ENCODE data around the gene BMP10.
"Not testable (repeated sequence)": the region's sequence is repeated elsewhere in the genome, so short reads cannot be mapped to it uniquely, and the experiment has no call there.

Gene BMP10, protein sequence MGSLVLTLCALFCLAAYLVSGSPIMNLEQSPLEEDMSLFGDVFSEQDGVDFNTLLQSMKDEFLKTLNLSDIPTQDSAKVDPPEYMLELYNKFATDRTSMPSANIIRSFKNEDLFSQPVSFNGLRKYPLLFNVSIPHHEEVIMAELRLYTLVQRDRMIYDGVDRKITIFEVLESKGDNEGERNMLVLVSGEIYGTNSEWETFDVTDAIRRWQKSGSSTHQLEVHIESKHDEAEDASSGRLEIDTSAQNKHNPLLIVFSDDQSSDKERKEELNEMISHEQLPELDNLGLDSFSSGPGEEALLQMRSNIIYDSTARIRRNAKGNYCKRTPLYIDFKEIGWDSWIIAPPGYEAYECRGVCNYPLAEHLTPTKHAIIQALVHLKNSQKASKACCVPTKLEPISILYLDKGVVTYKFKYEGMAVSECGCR

GRCh38 chr2:68871159-68871764 is at the start of gene BMP10:
Gene BMP10, minus strand, starts transcription at chr2:68871397. Its CDS starts 39 bp downstream, at chr2:68871358.
- DNase-seq, result no peak

DNA sequence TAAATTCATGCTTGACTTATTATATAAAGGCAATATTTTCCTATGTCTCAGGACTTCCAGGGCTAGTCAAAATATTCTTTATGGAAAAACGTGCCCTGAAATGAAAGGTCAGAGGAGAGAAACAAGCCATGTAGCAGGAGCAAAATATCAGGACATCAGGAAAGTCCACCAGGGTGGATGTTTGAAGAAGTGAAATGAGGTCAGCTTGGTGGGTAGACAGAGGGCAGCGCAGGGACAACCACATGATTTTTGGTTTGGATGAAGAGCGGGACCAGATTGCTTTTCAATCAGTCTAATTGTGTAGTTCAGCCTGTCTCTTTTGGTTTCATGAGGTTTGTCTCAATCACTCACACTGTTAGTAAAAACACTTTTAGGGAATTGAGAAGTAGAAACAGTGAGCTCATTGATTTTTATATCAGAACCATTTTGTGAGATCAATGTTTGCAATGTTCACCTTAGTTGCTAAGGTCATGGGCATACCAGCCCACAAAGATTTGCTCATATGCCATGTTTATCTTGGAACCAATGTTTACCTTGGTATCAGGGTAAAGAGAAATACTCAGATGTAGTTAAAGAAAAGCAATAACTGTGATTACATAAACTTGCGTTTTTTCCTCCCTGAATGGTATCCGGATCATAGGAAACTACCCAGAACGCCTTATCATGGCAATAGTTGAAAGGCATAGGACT is 49.4 kb upstream of the BMP10 start:
- no peak for DNase-seq

DNA sequence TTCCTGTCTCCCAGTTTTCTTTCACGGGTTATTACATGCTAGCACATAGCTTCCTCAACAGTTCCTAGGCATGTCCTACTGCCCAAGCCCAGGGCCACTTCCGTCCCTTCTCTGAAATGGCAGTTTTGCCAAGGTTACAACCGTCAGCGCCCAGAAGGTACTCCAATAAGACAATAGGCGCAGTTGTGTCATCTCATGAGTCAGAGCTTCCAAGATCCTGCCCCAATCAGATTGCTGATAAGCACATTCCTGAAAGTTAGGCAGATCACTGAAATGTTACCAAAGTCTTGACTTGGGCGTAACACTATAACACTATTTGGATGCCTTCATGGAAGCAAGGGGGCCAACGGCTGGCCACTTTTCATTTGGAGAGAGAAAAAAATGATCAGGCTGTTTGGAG is 47.3 kb upstream of the BMP10 start:
- no peak for DNase-seq

GRCh38 chr2:68917034-68917718 is 46.0 kb upstream of the BMP10 start:
- no peak for DNase-seq

- no peak for DNase-seq
Measured at GRCh38 chr2:68916226-68916625, 45.0 kb upstream of the BMP10 start.

DNA sequence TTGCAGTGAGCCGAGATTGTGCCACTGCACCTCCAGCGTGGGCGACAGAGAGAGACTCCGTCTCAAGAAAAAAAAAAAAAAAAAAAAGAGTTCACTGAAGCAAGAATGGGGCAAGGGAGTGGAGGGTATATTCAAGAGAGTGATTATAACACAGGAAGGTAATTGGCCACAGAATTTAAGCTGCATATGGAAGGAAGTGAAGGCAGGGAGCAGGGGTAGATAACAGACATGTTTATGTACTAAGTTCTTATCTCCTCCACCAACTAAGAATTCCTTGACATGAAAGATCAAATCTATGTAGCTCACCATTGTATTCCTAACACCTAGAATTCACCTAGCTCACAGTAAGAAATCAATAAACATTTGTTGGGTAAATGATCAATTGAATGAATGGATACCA is 44.2 kb upstream of the BMP10 start:
- DNase-seq, result no peak

GRCh38 chr2:68913359-68913758 is 42.2 kb upstream of the BMP10 start:
- no peak for DNase-seq

DNA sequence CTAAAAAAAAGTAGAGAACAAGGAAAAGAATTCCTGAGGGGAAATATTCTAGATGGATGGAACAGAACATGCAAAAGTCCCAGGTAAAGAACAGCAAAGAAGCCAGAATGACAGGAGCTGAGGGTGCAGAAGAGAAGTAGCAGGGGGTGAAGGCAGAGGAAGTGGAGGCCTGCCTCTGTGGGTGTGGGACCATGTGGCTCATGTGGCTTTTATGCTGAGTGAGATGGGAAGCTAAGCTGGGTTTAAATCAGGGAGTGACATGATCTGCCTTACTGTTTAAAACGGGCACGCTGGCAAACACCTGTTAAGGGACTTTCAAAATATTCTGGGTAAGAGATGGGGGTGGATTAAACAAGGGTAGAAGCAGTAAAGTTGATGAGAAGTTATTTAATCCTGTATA is 41.5 kb upstream of the BMP10 start:
- no peak for DNase-seq

DNA sequence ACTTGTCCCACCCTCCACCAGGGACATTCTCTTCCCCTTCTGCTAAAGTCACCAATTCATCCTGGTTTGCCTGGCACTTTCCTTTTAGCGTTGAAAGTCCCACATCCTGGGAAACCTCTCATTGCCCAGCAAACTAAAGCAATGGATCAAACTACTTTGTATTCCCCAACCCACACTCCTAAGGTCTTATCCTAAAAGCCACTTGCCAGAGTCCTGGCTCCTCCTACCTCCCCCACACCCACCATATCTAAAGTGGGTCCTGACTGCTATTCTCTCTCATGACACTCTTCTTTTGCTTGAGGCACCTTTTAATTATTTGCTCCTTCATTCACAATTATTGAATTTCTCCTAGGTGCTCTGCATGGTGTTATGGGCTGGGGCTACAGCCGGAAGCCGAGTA is 40.9 kb upstream of the BMP10 start:
- DNase-seq, result no peak

DNA sequence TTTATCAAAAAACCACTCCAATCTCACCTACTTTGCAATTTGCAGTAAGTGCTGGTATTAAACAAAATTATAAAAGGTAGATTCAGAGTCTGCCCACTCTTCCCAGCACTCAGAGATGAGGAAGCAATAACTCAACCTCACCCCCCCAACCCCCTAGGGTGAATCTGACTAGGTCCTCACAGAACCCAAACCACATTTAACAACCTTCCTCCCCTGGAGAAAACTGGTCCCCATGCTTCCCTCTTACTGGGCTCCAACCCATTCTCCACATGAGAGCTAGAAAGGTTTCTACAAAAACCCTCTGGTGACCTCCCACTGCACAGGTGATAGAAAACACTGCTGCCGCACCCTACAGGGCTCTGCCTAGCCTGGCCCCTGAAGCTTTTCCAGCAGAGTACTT is 40.5 kb upstream of the BMP10 start:
- DNase-seq, result no peak

DNA sequence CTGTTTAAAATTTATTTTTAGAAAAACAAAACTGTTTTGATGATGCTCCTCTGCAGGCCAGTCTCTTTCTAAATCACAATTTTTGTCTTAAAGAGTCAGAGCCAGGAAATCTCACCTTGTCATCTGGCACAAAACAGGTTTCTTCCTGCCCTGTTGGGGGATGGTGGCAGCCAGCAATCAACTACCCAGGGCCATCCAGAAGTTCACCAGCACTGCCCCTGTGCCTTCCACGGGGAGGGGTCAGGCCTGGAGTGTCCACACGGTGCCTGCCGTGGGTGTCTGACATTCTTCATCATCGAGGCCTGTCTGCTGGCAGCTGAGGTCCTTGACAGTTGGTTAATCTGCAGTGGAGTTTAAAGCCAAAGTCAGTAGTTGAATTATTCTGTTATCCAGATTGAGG is 40.0 kb upstream of the BMP10 start:
- DNase-seq, result no peak

DNA sequence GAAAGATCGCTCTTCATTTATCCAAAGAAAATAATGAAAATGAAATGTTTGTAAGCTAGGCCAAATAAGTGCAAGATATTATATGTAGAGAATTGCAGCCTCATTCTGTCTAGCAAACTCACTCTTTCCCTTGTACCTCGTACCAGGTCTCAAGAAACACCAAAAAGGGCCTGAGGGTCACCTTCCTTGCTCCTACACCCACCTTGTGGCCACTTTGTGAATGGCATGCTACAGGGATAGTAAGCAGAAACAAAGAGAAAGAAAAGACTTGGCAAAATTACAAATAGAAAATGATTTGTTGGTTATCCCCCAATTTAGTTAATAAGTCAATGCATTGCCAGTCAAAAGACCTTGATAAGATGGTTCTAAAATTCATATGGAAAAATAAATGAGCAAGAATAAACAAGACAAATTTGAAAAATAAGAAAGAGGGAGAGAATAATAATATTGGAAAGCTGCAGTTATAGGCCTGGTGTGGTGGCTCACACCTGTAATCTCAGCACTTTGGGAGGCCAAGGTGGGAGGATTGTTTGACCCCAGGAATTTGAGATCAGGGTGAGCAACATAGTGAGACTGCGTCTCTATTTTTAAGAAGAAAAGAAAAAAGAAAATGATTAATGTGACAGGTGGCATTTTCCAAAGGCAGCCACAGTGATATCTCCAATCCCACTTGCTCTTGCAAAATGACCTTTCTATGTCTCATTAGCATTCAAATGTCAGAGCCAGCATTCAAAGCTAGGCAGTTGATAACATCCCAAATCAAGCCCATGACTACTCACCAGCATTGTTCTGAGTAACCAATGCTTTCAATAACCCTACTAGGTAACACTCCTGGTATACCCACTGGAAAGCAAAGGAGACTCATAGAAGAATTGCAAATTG is 38.8 kb upstream of the BMP10 start:
- DNase-seq, result peak in 5 of 14 donors; percentile 6 to 36 (median 23)

- DNase-seq, result peak in 2 of 14 donors; percentile 2 to 21
Measured at GRCh38 chr2:68908392-68908970, 37.3 kb upstream of the BMP10 start.

DNA sequence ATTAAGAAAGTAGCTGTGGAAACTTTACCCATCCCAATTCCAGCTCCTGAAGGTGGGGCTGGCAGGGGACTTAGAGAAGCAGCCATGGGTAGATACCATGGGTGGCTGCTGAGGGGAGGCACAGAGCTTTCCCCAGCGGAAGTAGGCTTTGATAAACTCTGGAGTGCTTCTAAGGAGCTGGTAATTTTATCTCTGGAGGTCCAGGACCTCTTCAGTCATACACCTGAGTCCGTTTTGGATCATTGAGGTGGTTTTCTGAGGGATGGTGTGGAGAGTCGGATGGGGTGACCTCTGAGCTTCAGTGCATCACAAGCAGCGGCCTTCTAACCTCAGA is 36.7 kb upstream of the BMP10 start:
- no peak for DNase-seq

DNA sequence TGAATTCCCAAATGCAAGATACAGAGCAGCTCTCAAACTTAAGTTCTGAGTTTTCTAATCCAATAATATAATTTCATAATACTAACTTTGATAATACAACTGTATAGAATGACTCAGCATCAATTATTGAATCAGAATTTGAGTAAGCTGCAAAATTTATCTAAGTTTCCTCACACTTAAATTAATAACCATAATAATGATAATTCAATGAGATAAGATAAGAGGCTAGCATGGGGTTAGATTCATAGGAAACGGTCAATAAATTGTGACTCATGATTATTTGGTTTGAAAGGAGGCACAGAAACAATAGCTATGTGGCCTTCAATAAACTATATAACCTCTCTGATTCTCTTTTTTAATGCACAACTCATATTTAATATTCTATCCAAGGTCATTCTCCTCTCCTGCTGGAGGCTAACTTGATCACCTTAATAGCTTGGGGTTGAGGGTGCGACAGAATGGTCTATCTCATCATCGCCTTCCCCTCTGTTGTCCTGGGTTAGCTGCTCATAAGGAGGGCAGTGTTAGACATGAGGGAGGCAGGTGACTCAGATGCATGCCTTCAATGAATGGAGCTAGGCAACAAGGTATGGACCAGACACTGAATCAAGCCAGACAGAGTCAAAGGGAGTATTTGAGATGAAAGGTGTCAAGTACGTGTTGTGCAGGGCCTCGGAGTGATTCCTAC is 36.2 kb upstream of the BMP10 start:
- no peak for DNase-seq

DNA sequence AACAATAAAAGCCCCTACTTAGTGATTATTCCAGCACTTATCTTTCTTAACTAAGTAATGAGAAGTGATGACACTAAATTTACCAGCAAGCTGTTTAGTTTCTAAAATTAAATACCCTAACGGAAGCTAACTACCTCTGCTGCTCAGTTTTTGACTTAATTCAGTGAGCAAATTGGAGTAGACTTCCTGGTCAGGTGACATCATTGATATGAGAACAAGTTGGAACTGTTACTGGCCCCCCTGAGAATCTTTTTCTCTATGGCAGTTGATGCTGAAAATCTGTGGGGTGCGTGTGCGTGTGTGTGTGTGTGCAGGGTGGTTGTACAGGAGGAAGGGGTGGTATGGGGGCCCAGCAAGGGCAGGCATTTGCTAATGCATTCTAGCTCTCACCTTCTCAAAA is 35.5 kb upstream of the BMP10 start:
- DNase-seq, result no peak

DNA sequence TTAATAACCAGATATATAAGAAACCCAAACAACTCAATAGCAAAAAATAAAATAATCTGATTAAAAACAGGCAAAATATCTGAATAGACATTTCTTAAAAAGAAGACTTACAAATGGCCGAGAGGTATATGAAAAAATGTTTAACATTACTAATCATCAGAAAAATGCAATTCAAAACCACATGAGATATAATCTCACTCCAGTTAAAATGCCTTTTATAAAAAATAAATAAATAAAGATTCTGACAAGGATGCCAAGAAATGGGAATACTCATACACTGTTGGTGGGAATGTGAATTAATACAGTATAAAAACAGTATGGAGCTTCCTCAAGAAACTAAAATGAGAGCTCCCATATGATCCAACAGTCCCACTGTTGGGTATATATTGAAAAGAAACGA is 33.9 kb upstream of the BMP10 start:
- DNase-seq, result no peak

- no peak for DNase-seq
Measured at GRCh38 chr2:68901561-68901960, 30.4 kb upstream of the BMP10 start.

DNA sequence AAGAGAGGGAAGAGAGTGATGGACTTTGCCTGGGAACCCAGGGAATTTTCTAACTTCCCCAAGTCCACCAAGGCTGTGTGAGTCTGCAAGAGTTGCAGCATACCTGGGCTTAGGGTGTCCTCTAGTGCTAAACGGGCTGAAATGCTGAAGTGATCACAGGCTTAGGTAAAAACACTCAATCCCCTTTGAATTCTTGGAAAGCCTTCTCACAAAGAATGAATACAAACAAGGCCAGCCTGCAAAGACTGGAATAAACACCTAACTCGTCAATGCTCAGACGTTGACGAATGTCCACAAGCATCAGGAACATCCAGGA is 30.0 kb upstream of the BMP10 start:
- no peak for DNase-seq

- no peak for DNase-seq
Measured at GRCh38 chr2:68900496-68901198, 29.4 kb upstream of the BMP10 start.

GRCh38 chr2:68895981-68896380 is 24.8 kb upstream of the BMP10 start:
- not testable (repeated sequence) for DNase-seq
